Thyroid gland (tissue), 4 donors: ENCODE results near the gene TRAPPC6A. TPM values are rescaled to one million over a fixed set of nuclear protein-coding genes. Genes with fewer than 3 reads are reported as not detected.

Experiments used
- DNase-seq, 2 donors: peaks; one replicate each; pipeline ENCODE4 v3.0.0-alpha.2; 2019
- H3K27ac ChIP-seq, 3 donors: fragments of 200-600 bp; sonication (generic); 1 replicate in 2 of 3; 2 replicates in 1 of 3; pipeline ENCODE4 v1.5.1; 2016 to 2019; ENCODE audit warnings: mild to moderate bottlenecking in 1 of 3, moderate library complexity in 1 of 3
- H3K27me3 ChIP-seq: fragments of 200-600 bp; sonication (generic); one replicate; pipeline ENCODE4 v1.5.1; 2019
- H3K36me3 ChIP-seq, 2 donors: fragments of 200-600 bp; sonication (generic); one replicate each; pipeline ENCODE4 v1.5.1; 2016 to 2019
- H3K4me1 ChIP-seq, 2 donors: fragments of 200-600 bp; sonication (generic); one replicate each; pipeline ENCODE4 v1.5.1; 2017 to 2019
- H3K4me3 ChIP-seq, 3 donors: fragments of 200-600 bp; sonication (generic); replicated peaks in 1 of 3; 1 replicate in 2 of 3; 2 replicates in 1 of 3; pipeline ENCODE4 v1.5.1; 2016; ENCODE audit warnings: mild to moderate bottlenecking in 1 of 3
- H3K9me3 ChIP-seq: fragments of 200-600 bp; sonication (generic); one replicate; pipeline ENCODE4 v1.5.1; 2017
- CTCF ChIP-seq, 6 experiments: fragments of 200-600 bp in 3 of 6; fragments of 450-650 bp in 3 of 6; sonication (generic) in 3 of 6; IDR thresholded peaks; one replicate each; pipeline ENCODE4 v1.5.1; 2016 to 2019; ENCODE audit warnings: antibody characterized with exemption in 6 of 6, mild to moderate bottlenecking in 2 of 6, inconsistent platforms in 1 of 6, moderate library complexity in 1 of 6
- POLR2A ChIP-seq, 2 donors: fragments of 450-650 bp; IDR thresholded peaks; one replicate each; pipeline ENCODE4 v1.6.1; 2017; ENCODE audit warnings: antibody characterized with exemption in 2 of 2, mild to moderate bottlenecking in 2 of 2, moderate library complexity in 1 of 2
- WGBS, 2 donors: methylation state at CpG; one replicate each; pipeline ENCODE4 v1.1.5; 2017; 5-methylcytosine and 5-hydroxymethylcytosine counted together
- intact Hi-C: fragments of 100-400 bp; cut with DNase I; formaldehyde crosslinking; loops from one replicate; pipeline ENCODE4 v1.15.1; 2023
- total RNA-seq, 4 donors: library from RNA; depleted of rRNA; stranded (reverse); fragments of >200 nt; gene quantifications; one replicate each; pipeline ENCODE4 v1.2.3, GENCODE V29; 2016

The TRAPPC6A gene
- total RNA-seq, 4 donors from 2014 or later = 25.0 to 53.3 (median 38.8) TPM

GRCh38 chr19:45172611-45173208, 5.3 kb downstream of the TRAPPC6A start:
- H3K27me3 ChIP-seq = no peaks in the 10 kb centered on the region
- H3K9me3 ChIP-seq = no peaks in the 10 kb centered on the region
- no peaks in the 10 kb centered on the region for H3K36me3 ChIP-seq
- H3K4me1 ChIP-seq = peaks cover 7 to 17% of the 10 kb centered on the region in 2 donors
- TF ChIP-seq POLR2A (IDR thresholded peaks at IDR 0.05) = no peak
- TF ChIP-seq CTCF (IDR thresholded peaks at IDR 0.05) = no peak
- intact Hi-C loops = no loop called here
- no peak overlapping the region for H3K4me3 ChIP-seq
- no peak overlapping the region for H3K27ac ChIP-seq
- 93 to 96% methylated on average over 6 to 13 of the region's 18 CpGs for WGBS, 2 donors
- DNase-seq = no peak

DNA sequence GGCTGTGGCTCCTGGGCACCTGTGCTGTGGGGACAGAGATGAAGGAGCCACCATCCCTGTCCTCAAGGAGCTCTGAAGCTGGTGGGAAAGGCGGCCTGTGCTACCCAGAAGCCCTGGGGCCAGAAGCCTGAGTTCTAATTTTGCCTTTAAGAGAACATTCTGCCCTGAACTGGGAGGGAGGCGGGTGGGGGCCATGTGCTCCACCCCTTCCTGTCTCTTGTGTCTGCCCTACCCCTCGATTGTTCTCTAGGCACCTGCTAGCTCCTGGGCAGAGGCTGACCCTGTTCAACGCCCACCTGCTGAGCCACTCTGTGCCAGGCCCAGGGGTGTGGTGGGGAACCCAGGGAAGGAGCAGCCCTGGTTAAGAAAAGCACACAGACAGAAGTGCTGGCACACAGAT, 5.9 kb downstream of the TRAPPC6A start:
- whole genome bisulfite sequencing, 2 donors = 59 to 77% methylated on average over 3 of the region's 4 CpGs
- intact Hi-C loops = no loop called here
- no peak for TF ChIP-seq CTCF (IDR thresholded peaks at IDR 0.05)
- no peak for TF ChIP-seq POLR2A (IDR thresholded peaks at IDR 0.05)
- H3K36me3 ChIP-seq = no peaks in the 10 kb centered on the region
- H3K9me3 ChIP-seq = no peaks in the 10 kb centered on the region
- no peak for DNase-seq
- peaks cover 2 to 12% of the 10 kb centered on the region in 2 donors for H3K4me1 ChIP-seq
- no peaks in the 10 kb centered on the region for H3K27me3 ChIP-seq
- no peak overlapping the region for H3K4me3 ChIP-seq
- no peak overlapping the region for H3K27ac ChIP-seq

DNA sequence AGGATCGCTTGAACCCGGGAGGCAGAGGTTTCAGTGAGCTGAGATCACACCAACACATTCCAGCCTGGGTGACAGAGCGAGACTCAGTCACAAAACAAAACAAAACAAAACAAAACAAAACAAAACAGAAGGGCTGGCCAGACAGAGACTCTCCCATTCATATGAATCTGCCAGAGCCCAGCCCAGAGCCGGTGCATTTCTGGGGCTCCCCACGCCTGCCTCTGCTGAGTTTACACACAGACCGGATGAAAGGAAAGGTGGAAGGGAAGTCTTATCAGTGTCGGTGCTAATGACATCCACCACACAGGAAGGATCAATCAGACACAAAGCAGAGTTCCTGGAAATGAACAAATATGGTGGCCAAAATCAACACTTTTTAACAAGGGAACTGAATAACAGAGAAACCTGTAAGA, 6.8 kb downstream of the TRAPPC6A start:
- no peaks in the 10 kb centered on the region for H3K36me3 ChIP-seq
- H3K4me1 ChIP-seq = peaks cover 0 to 7% of the 10 kb centered on the region in 2 donors
- no peak for TF ChIP-seq CTCF (IDR thresholded peaks at IDR 0.05)
- TF ChIP-seq POLR2A (IDR thresholded peaks at IDR 0.05) = no peak
- no peak for DNase-seq
- H3K9me3 ChIP-seq = no peaks in the 10 kb centered on the region
- H3K4me3 ChIP-seq = no peak overlapping the region
- 45 to 64% methylated on average over 7 of the region's 7 CpGs for WGBS, 2 donors
- intact Hi-C loops = no loop called here
- no peak overlapping the region for H3K27ac ChIP-seq
- H3K27me3 ChIP-seq = no peaks in the 10 kb centered on the region

DNA sequence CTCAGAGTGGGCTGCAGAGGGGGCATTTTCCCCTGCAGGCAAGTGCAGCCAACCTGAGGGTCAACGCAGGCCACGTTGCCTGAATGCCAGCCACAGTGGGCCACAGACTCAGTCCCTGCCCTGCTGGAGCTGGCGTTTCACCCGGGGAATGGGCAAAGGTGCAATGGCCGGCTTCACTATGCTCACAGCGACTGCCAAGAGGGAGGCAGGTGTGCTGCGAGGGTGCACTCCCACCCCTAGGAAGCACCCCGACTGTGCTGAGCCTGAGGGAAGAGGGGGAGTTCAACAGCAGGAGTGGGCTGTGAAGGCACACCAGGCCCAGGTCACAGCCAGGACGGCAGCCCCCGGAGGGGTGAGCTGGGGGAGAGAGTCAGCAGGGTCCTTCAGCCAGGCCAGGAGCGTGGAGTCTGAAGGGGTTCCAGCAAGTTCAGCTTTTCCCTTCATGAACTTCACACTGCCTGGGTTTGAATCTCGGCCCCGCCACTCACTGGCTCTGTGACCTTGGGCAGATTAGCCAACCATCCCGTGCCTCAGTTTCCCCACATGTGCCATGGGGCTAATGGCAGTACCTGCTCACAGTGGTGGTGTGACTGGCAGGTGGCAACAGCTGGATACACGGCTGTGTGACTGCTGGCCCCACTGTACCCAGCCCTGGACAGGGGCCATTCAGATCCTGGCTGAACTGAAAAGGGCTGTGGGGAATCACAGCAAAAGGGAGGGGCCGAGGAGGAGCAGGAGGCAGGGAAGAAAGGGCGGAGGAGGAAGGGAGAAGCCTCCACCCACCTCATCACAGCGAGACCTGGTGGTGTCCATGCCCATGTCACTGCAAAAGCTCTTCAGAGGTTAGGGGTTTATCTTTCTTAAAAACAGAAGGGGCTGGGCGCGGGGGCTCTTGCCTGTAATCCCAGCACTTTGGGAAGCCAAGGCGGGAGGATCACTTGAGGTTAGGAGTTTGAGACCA, 7.6 kb downstream of the TRAPPC6A start:
- Histone ChIP-seq H3K27me3 (no peaks in the 10 kb centered on the region), H3K4me1 (peaks cover 0 to 7% of the 10 kb centered on the region in 2 donors), H3K27ac (no peak overlapping the region), H3K9me3 (no peaks in the 10 kb centered on the region), H3K36me3 (no peaks in the 10 kb centered on the region), H3K4me3 (no peak overlapping the region)
- WGBS, 2 donors = 80 to 83% methylated on average over 12 to 15 of the region's 21 CpGs
- intact Hi-C loops = no loop called here
- TF ChIP-seq POLR2A (IDR thresholded peaks at IDR 0.05) (no peak), CTCF (IDR thresholded peaks at IDR 0.05) (no peak)
- DNase-seq = no peak

GRCh38 chr19:45169602-45170001, 8.4 kb downstream of the TRAPPC6A start:
- Histone ChIP-seq H3K9me3 (no peaks in the 10 kb centered on the region), H3K36me3 (no peaks in the 10 kb centered on the region), H3K27ac (no peak overlapping the region), H3K4me3 (no peak overlapping the region), H3K4me1 (peaks cover 0 to 11% of the 10 kb centered on the region in 2 donors), H3K27me3 (no peaks in the 10 kb centered on the region)
- DNase-seq = no peak
- 69 to 83% methylated on average over 3 to 5 of the region's 10 CpGs for WGBS, 2 donors
- TF ChIP-seq POLR2A (IDR thresholded peaks at IDR 0.05) = no peak
- TF ChIP-seq CTCF (IDR thresholded peaks at IDR 0.05) = no peak
- intact Hi-C loops = no loop called here
